Transverse colon (tissue), 4 donors: ENCODE data around the gene FGA.

Experiments used
- EP300 ChIP-seq: sonication (generic); formaldehyde crosslinking; IDR thresholded peaks from one replicate; pipeline ENCODE4 v1.6.1; 2017; ENCODE audit warnings: antibody characterized with exemption, low read depth
- POLR2A ChIP-seq: fragments of 450-650 bp; IDR thresholded peaks from one replicate; pipeline ENCODE4 v1.6.1; 2016; ENCODE audit warnings: antibody characterized with exemption, mild to moderate bottlenecking, moderate library complexity
- POLR2AphosphoS5 ChIP-seq, 3 donors: sonication (generic); formaldehyde crosslinking; IDR thresholded peaks; one replicate each; pipeline ENCODE4 v1.6.1; 2016; ENCODE audit warnings: antibody characterized with exemption in 3 of 3
- TF ChIP-seq, protein P1 (sequence below), 5 experiments: fragments of 200-600 bp in 3 of 5; fragments of 450-650 bp in 2 of 5; sonication (generic) in 3 of 5; IDR thresholded peaks; 1 replicate in 2 of 5; 2 replicates in 3 of 5; pipeline ENCODE4 v1.5.1; 2016 to 2017; ENCODE audit warnings: antibody characterized with exemption in 5 of 5, inconsistent platforms in 3 of 5, mild to moderate bottlenecking in 2 of 5, moderate library complexity in 1 of 5

- TF ChIP-seq, protein P1, sequence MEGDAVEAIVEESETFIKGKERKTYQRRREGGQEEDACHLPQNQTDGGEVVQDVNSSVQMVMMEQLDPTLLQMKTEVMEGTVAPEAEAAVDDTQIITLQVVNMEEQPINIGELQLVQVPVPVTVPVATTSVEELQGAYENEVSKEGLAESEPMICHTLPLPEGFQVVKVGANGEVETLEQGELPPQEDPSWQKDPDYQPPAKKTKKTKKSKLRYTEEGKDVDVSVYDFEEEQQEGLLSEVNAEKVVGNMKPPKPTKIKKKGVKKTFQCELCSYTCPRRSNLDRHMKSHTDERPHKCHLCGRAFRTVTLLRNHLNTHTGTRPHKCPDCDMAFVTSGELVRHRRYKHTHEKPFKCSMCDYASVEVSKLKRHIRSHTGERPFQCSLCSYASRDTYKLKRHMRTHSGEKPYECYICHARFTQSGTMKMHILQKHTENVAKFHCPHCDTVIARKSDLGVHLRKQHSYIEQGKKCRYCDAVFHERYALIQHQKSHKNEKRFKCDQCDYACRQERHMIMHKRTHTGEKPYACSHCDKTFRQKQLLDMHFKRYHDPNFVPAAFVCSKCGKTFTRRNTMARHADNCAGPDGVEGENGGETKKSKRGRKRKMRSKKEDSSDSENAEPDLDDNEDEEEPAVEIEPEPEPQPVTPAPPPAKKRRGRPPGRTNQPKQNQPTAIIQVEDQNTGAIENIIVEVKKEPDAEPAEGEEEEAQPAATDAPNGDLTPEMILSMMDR (IDR thresholded peaks at IDR 0.05), result no peak
- TF ChIP-seq POLR2A, result no peak
- no peak for TF ChIP-seq POLR2AphosphoS5 (IDR thresholded peaks at IDR 0.05)
- TF ChIP-seq EP300, result no peak
Measured at GRCh38 chr4:154616287-154616686, 25.7 kb upstream of the FGA start.
